ENCODE data around the gene CLN6.
"Not testable (repeated sequence)": the region's sequence is repeated elsewhere in the genome, so short reads cannot be mapped to it uniquely, and the experiment has no call there.

The CLN6 gene

GRCh38 chr15:68205558-68205944, 24.0 kb downstream of the CLN6 start:
- no peak for DNase-seq

GRCh38 chr15:68204776-68205557, 24.6 kb downstream of the CLN6 start, which contains the start of gene CALML4:
TSS of gene CALML4 (minus strand) at chr15:68205332. CDS start at chr15:68205247, 85 bp downstream.
- DNase-seq: no peak

DNA sequence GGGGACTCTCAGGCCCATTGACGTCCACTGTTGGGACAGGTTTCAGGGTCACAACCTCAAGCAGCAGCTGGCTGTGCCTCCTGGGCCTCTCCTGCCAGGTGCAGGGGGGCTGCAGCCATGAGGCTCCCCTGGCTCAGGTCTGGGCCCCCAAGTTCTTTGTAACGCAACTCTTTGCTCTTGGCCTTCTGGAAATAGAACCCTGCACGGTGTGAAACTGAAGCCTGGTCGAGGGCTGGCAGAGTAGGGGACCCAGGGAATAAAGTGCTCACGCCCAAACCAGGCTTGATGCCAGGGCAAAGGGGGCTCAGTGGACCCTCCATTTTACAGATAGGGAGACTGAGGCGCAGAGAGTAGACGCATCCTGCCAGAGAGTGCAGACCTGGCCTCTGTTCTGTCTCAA, 25.2 kb downstream of the CLN6 start:
- DNase-seq: no peak

DNA sequence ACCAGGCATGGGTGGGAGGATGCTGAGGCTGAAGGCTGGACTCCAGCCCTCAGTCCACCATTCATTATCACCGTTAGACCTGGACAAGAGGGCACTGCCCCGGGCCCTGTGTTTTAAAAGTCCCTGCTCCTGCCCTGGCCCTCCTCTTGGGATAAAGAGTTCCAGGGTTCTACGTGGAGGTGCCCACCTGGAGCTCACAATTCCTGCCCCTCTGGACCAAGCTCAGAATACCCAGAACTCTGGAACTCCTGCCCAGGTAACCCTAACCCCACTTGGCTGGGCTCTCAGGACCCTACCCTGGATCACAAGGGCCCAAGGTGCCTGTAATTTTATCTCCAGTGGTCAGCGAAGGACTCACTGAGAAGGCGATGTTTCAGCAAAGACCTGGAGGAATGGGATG, 25.6 kb downstream of the CLN6 start:
- DNase-seq: no peak

DNA sequence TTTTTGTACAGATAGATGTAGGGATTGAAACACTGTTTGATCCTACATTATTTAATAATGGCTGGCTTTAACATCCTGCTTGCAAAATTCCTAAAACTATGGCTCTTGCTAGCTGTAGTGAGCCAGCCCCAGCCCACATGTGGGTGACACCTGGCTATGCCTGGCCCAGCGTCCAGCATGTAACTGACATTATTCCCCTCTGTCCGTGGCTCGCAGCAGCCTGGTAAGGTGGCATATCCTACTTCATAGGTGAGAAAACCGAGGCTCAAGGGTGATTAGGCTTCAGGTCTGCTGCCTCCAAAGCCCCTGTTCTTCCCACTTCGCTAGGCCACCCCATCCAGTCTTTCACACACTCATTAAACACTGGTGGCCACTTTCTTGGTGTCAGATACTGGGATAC, 26.0 kb downstream of the CLN6 start:
- no peak for DNase-seq

- not testable (repeated sequence) for DNase-seq
Observed at GRCh38 chr15:68202994-68203393, 26.5 kb downstream of the CLN6 start.

DNA sequence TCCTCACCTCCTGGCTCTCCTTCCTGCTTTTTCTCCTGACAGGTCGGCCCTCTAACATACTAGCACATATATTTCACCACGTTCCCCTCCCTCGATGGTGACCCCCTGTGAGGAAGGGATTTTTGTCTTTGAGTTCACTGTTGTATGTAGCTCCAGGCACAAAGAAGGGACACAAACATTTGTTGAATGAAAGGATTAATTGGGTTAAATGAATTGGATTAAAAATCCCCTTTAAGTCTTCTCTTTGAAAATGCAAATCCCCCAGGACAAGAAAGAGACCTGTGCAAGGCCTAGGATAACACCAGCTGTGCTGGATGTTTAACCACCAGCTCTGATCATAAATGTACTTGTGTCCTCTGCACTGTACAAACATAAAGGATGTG, 27.7 kb downstream of the CLN6 start:
- DNase-seq: no peak

DNA sequence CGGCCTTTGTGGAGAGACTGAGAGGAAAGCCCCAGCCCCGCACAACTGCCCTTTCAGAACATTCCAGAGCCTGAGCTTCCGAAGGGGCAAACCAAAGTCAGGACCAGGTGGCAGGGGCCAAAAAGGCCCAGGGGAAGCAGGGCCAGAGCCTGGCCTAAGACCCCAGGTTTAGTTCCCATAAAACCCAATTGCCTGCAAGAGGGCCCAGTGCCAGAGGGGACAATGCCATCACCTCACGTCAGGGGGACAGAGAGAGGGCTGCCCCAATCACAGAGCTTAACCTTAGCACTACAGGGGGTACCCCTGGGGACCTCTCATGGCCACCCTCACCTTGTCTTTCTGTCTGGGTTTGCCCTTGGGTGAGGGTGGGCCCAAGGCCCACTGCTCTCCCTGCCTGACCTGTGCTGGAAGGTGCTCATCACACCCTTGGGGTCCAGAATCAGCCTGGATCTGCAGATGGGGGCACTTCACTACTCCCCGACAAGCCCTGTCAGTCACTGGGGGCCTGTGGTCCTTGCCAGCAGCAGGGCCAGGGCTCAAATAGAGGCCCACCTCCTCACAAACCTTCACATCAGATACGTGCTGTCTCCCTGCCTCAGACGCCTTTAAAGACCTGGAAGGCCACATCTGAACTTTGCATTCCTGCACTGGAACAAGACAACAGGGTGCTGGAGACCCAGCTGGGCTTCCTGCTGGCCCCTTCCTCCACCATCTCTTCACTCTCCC, 28.2 kb downstream of the CLN6 start:
- DNase-seq: no peak

DNA sequence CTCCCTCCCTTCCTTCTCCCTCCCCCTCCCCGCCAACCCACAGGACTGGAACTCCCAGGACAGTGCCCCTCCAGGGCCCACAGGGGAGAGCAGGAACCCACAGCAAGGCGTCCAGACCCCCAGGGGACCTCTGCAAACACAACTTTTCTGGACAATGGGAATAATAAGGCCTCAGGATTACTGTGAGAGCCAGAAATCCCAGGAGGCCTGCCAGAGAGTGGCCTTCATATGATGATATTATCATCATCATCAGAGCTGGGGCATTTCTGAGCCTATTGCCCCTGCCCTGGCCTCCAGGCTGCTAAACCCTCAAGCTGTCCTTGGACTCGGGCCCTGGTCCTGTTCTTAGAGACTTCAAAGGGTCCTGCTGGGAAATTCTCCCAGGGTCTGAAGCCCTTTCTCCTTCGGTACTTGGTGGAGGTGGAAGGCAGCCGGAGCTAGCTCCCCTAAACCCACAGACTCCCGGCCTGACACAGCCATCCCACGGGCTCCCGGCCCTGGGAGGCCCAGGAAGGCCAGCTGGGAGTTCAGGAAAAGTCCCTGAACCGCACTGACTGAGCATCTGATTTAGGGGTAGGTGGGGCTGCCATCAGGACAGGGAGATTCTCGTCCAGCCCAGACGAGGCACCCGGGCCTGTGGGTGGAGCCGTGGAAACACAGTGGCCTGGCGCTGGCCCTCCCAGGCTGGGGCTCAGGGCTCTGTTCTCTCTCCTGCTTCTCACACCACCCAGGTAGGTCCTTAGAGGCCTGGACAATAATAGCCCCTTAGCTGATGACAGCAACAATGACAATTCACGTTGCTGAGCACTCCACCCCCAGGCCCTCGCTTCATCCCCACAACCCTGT, 29.3 kb downstream of the CLN6 start:
- no peak for DNase-seq

DNA sequence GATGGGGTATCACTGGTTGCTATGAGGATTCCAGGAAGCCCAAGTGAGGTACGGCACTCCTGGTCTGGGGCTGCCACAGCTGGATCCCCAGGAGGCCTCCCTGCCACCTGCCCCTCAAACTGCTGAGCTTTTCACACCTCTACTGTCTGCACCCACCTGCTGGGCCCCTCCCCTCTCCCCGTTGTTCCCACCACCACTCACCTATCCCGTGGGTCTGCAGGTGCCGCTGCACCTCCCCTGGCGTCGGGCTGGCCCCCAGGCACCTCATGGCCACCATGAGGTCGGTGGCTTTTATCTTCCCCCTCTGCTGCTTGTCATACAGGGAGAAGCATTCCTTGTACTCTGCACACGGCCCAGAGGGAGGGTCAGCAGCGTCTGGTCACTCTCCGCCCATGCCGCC, 30.2 kb downstream of the CLN6 start:
- no peak for DNase-seq

- DNase-seq: no peak
Observed at GRCh38 chr15:68197661-68198437, 31.7 kb downstream of the CLN6 start.

DNA sequence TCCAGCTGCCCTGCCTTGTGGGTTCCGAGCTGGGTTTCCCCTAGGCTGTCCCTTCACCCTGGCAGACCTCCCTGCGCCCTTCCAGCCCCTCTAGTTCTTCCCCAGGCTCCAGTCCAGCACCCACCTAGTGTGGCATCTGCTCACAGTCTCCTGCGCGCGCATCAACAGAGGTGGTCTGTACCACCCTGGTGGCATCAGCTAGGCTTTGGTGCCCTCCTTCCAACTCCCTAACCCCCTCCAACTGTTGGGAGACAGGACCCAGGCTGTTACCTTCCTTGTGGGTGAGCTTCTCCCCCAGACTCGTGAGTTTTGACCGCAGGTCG, 32.4 kb downstream of the CLN6 start:
- no peak for DNase-seq

GRCh38 chr15:68196445-68197169, 32.9 kb downstream of the CLN6 start:
- no peak for DNase-seq

- no peak for DNase-seq
Observed at GRCh38 chr15:68195336-68196112, 34.0 kb downstream of the CLN6 start.

- DNase-seq: no peak
Observed at GRCh38 chr15:68192804-68193486, 36.6 kb downstream of the CLN6 start.

- DNase-seq: no peak
Observed at GRCh38 chr15:68192117-68192516, 37.4 kb downstream of the CLN6 start.

GRCh38 chr15:68191555-68191954, 38.0 kb downstream of the CLN6 start:
- no peak for DNase-seq

DNA sequence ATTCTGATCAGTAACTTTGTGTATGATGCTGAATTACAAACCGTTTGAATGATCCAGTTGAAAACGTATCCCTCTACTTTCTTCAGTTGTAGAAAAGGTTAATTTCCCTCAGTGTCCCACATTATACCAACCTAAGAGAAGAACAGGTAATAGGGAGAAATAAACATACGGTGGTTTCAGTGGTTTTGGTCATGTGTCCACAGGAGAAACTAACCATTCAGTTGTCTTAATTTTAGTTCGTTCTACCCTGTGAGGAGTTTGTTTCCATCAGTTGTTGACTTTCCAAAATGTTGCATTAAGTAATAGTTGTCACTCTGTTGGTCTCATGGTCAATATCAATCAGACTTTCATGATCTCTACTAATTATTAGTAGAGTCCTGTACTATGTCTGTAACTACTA, 39.5 kb downstream of the CLN6 start:
- DNase-seq: no peak

DNA sequence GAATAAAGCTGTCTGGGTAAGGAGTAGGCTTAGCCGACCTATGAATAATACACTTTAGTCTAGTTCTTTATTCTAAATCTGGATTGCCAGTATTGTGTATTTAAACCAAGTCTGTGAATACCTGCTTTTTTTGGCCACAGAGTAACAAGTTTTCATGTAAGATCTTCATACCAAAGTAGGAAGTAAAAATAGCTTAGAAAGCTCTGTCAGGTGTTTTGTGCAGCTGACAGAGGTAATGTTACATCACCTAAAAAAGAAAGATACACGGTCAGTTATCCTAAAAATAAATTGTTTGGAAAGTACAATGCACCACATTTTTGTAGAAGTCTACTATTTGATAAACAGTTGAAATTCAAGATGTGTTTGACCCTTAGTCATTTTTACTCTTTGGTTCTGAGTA, 40.9 kb downstream of the CLN6 start:
- DNase-seq: no peak

GRCh38 chr15:68187559-68187958, 42.0 kb downstream of the CLN6 start:
- no peak for DNase-seq

Measured in T-helper 2 cell (primary cell).